Measurements from ENCODE around the gene LRRC27.

Gene LRRC27

GRCh38 chr10:132405463-132405991, 73.5 kb downstream of the LRRC27 start:
- no peak for FAIRE-seq

- FAIRE-seq: no peak
Observed at GRCh38 chr10:132406181-132406580, 74.2 kb downstream of the LRRC27 start.

GRCh38 chr10:132406750-132407149, 74.8 kb downstream of the LRRC27 start:
- FAIRE-seq: no peak

GRCh38 chr10:132407243-132407746, 75.3 kb downstream of the LRRC27 start:
- FAIRE-seq: no peak

GRCh38 chr10:132407846-132408278, 75.9 kb downstream of the LRRC27 start:
- FAIRE-seq: no peak

- no peak for FAIRE-seq
Observed at GRCh38 chr10:132408367-132408781, 76.4 kb downstream of the LRRC27 start.

GRCh38 chr10:132408823-132409666, 77.1 kb downstream of the LRRC27 start:
- FAIRE-seq: no peak

- FAIRE-seq: no peak
Observed at GRCh38 chr10:132409667-132410028, 77.7 kb downstream of the LRRC27 start.

- FAIRE-seq: no peak
Observed at GRCh38 chr10:132410056-132410778, 78.2 kb downstream of the LRRC27 start.

- FAIRE-seq: no peak
Observed at GRCh38 chr10:132410779-132411532, 79.0 kb downstream of the LRRC27 start.

- FAIRE-seq: peak; percentile 84
Observed at GRCh38 chr10:132411561-132412253, 79.7 kb downstream of the LRRC27 start.

GRCh38 chr10:132412316-132413192, 80.6 kb downstream of the LRRC27 start:
- FAIRE-seq: no peak

- FAIRE-seq: no peak
Observed at GRCh38 chr10:132413226-132414205, 81.5 kb downstream of the LRRC27 start.

GRCh38 chr10:132414402-132415016, 82.5 kb downstream of the LRRC27 start:
- no peak for FAIRE-seq

GRCh38 chr10:132415255-132415654, 83.3 kb downstream of the LRRC27 start:
- no peak for FAIRE-seq

- no peak for FAIRE-seq
Observed at GRCh38 chr10:132415956-132416355, 84.0 kb downstream of the LRRC27 start.

GRCh38 chr10:132416566-132417256, 84.7 kb downstream of the LRRC27 start:
- no peak for FAIRE-seq

GRCh38 chr10:132417257-132417910, 85.4 kb downstream of the LRRC27 start:
- FAIRE-seq: no peak
